Parathyroid adenoma (tissue), 2 donors: ENCODE data around the gene SMARCAD1.
"Not testable (repeated sequence)": the region's sequence is repeated elsewhere in the genome, so short reads cannot be mapped to it uniquely, and the experiment has no call there.

Source experiments
- H2AFZ ChIP-seq: fragments of 300-600 bp; sonication (generic); one replicate; pipeline ENCODE4 v1.7.0; 2017; ENCODE audit warnings: antibody characterized with exemption, mild to moderate bottlenecking
- H3K27ac ChIP-seq: fragments of 300-600 bp; sonication (generic); one replicate; pipeline ENCODE4 v1.7.0; 2017
- H3K27me3 ChIP-seq: fragments of 300-600 bp; sonication (generic); one replicate; pipeline ENCODE4 v1.7.0; 2017; ENCODE audit warnings: low read length; ENCODE audit not compliant: control insufficient read depth, insufficient read depth
- H3K36me3 ChIP-seq: fragments of 300-600 bp; sonication (generic); one replicate; pipeline ENCODE4 v1.7.0; 2017; ENCODE audit warnings: low read length; ENCODE audit not compliant: control insufficient read depth, insufficient read depth
- H3K4me1 ChIP-seq: fragments of 300-600 bp; sonication (generic); one replicate; pipeline ENCODE4 v1.7.0; 2017; ENCODE audit warnings: control low read depth
- H3K4me2 ChIP-seq: fragments of 300-600 bp; sonication (generic); one replicate; pipeline ENCODE4 v1.7.0; 2017; ENCODE audit warnings: low read length
- H3K4me3 ChIP-seq: fragments of 300-600 bp; sonication (generic); one replicate; pipeline ENCODE4 v1.7.0; 2017; ENCODE audit warnings: low read depth, low read length
- H3K79me2 ChIP-seq: fragments of 300-600 bp; sonication (generic); one replicate; pipeline ENCODE4 v1.7.0; 2017; ENCODE audit warnings: control low read depth
- H3K9ac ChIP-seq: fragments of 300-600 bp; sonication (generic); one replicate; pipeline ENCODE4 v1.7.0; 2017; ENCODE audit warnings: mild to moderate bottlenecking
- H3K9me3 ChIP-seq: fragments of 300-600 bp; sonication (generic); one replicate; pipeline ENCODE4 v1.7.0; 2017; ENCODE audit warnings: low read length; ENCODE audit not compliant: control insufficient read depth
- CTCF ChIP-seq: fragments of 300-600 bp; sonication (generic); IDR thresholded peaks from one replicate; pipeline ENCODE4 v1.7.0; 2017; ENCODE audit warnings: antibody characterized with exemption, mild to moderate bottlenecking
- donor health status: primary hyperparathyroidism.

The SMARCAD1 gene

GRCh38 chr4:94336303-94336702 lies 128.6 kb downstream of the SMARCAD1 start:
- Histone ChIP-seq H3K79me2 (no peaks in the 10 kb centered on the region), H3K9me3 (no peaks in the 10 kb centered on the region), H3K4me1 (no peaks in the 10 kb centered on the region), H3K27ac (no peak overlapping the region), H3K9ac (no peak overlapping the region), H3K27me3 (no peaks in the 10 kb centered on the region), H3K4me3 (no peak overlapping the region), H3K4me2 (no peak overlapping the region), H2AFZ (no peak overlapping the region), H3K36me3 (no peaks in the 10 kb centered on the region)
- no peak for TF ChIP-seq CTCF

DNA sequence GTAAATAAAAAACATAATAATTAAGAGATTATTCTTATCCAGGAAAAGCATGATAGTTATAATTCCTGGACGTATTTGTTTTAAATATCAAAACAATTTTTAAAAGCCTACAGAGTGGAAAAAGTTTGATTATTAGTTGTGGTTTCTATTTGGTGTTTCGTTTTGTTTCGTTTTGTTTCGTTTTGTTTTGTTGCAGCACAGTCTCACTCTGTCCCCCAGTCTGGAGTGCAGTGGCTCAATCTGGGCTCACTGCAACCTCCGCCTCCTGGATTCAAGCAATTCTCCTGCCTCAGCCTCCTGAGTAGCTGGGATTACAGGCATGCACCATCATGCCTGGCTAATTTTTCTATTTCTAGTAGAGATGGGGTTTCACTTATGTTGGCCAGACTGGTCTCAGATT lies 129.1 kb downstream of the SMARCAD1 start:
- not testable (repeated sequence) for H3K27ac ChIP-seq, H3K36me3 ChIP-seq, H3K4me1 ChIP-seq, H3K27me3 ChIP-seq, H3K9ac ChIP-seq, H3K4me3 ChIP-seq, H3K9me3 ChIP-seq, H3K79me2 ChIP-seq, H2AFZ ChIP-seq, H3K4me2 ChIP-seq

DNA sequence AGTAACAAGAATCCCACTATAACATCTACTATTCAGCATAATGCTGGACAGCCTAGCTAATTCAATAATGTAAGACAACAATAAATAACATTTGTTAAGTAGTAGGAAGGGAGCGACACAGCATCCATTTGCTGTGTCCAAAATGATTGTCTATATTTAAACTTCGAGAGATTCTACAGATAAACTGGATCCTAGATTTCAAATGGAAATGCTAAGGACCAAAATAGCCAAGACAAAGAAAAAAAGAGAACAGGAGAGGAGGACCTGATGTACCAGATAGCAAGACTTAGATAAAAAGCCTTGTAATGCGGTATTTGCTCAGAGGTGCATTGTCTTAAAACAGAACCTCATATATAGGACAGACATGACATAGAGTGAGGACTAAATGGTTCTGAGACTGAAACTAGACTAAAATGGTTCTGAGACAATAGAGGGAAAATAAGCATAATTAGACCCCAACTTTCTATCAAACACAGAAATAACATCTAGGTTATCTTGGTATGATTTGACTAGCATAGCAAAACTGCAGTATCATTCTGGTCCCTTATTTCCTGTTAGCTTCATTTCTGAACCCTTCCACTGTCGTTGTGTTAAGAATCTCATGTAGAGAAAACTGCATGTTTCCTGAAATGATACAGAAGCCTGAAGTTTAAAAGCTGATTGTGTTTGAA lies 131.2 kb downstream of the SMARCAD1 start:
- peak overlapping the region; percentile 26 for H3K4me2 ChIP-seq
- no peaks in the 10 kb centered on the region for H3K4me1 ChIP-seq
- no peak overlapping the region for H2AFZ ChIP-seq
- H3K27me3 ChIP-seq: no peaks in the 10 kb centered on the region
- no peaks in the 10 kb centered on the region for H3K36me3 ChIP-seq
- TF ChIP-seq CTCF: no peak
- no peaks in the 10 kb centered on the region for H3K79me2 ChIP-seq
- H3K4me3 ChIP-seq: no peak overlapping the region
- H3K27ac ChIP-seq: no peak overlapping the region
- no peaks in the 10 kb centered on the region for H3K9me3 ChIP-seq
- no peak overlapping the region for H3K9ac ChIP-seq

- Histone ChIP-seq H3K36me3 (no peaks in the 10 kb centered on the region), H3K4me2 (no peak overlapping the region), H3K4me1 (no peaks in the 10 kb centered on the region), H3K4me3 (no peak overlapping the region), H3K9ac (no peak overlapping the region), H2AFZ (no peak overlapping the region), H3K27me3 (no peaks in the 10 kb centered on the region), H3K9me3 (no peaks in the 10 kb centered on the region), H3K27ac (no peak overlapping the region), H3K79me2 (no peaks in the 10 kb centered on the region)
- no peak for TF ChIP-seq CTCF
Measured at GRCh38 chr4:94339779-94340178, 132.1 kb downstream of the SMARCAD1 start.
